Jurkat, Clone E6-1 (cell line): ENCODE results near the gene SKA1. TPM values are rescaled to one million over a fixed set of nuclear protein-coding genes. Genes with fewer than 3 reads are reported as not detected.

Source experiments
- DNase-seq: peaks from one replicate; pipeline ENCODE4 v3.0.0-alpha.2; 2011; ENCODE audit warnings: low read depth, low spot score
- H3K4me3 ChIP-seq: 2 replicates; pipeline ENCODE4 v1.5.1; 2011; ENCODE audit warnings: mild to moderate bottlenecking, low read length, control low read depth, moderate library complexity
- polyA plus RNA-seq: library from polyadenylated mRNA; unstranded; fragments of >200 nt; gene quantifications from one replicate; pipeline ENCODE4 v1.2.1, GENCODE V29; 2012; ENCODE audit warnings: missing spikeins; ENCODE audit not compliant: insufficient read length, insufficient read depth

SKA1 gene
- polyA plus RNA-seq = 20.6 TPM

- H3K4me3 ChIP-seq = peak within 1 kb of the TSS; percentile 93
- peak; percentile 88 for DNase-seq
Observed at GRCh38 chr18:50374753-50375391, at the start of gene SKA1. Gene SKA1, plus strand, starts transcription at chr18:50375046. Its CDS starts 785 bp downstream, at chr18:50375831.

GRCh38 chr18:50327983-50328382 is 46.9 kb upstream of the SKA1 start:
- no peak overlapping the region for H3K4me3 ChIP-seq
- no peak for DNase-seq

- DNase-seq = no peak
- no peak overlapping the region for H3K4me3 ChIP-seq
Observed at GRCh38 chr18:50330176-50330575, 44.7 kb upstream of the SKA1 start.

- H3K4me3 ChIP-seq = no peak overlapping the region
- no peak for DNase-seq
Observed at GRCh38 chr18:50331691-50332090, 43.2 kb upstream of the SKA1 start.

- no peak overlapping the region for H3K4me3 ChIP-seq
- no peak for DNase-seq
Observed at GRCh38 chr18:50334546-50335152, 40.2 kb upstream of the SKA1 start.

- H3K4me3 ChIP-seq = no peak overlapping the region
- DNase-seq = no peak
Observed at GRCh38 chr18:50338122-50338521, 36.7 kb upstream of the SKA1 start.

GRCh38 chr18:50338715-50339114 is 36.1 kb upstream of the SKA1 start:
- H3K4me3 ChIP-seq = no peak overlapping the region
- no peak for DNase-seq

- no peak overlapping the region for H3K4me3 ChIP-seq
- DNase-seq = no peak
Observed at GRCh38 chr18:50340078-50340477, 34.8 kb upstream of the SKA1 start.

GRCh38 chr18:50341443-50341842 is 33.4 kb upstream of the SKA1 start:
- no peak overlapping the region for H3K4me3 ChIP-seq
- DNase-seq = no peak

GRCh38 chr18:50350699-50351098 is 24.1 kb upstream of the SKA1 start:
- DNase-seq = no peak
- H3K4me3 ChIP-seq = no peak overlapping the region

GRCh38 chr18:50356036-50356945 is 18.6 kb upstream of the SKA1 start:
- no peak overlapping the region for H3K4me3 ChIP-seq
- DNase-seq = peak; percentile 39

- no peak for DNase-seq
- no peak overlapping the region for H3K4me3 ChIP-seq
Observed at GRCh38 chr18:50358844-50359243, 16.0 kb upstream of the SKA1 start.

- no peak for DNase-seq
- H3K4me3 ChIP-seq = no peak overlapping the region
Observed at GRCh38 chr18:50359806-50360205, 15.0 kb upstream of the SKA1 start.

- no peak overlapping the region for H3K4me3 ChIP-seq
- DNase-seq = no peak
Observed at GRCh38 chr18:50360611-50361010, 14.2 kb upstream of the SKA1 start.

- H3K4me3 ChIP-seq = no peak overlapping the region
- DNase-seq = no peak
Observed at GRCh38 chr18:50369672-50370071, 5.2 kb upstream of the SKA1 start.

- DNase-seq = no peak
- no peak overlapping the region for H3K4me3 ChIP-seq
Observed at GRCh38 chr18:50372743-50373142, 2.1 kb upstream of the SKA1 start.

- no peak overlapping the region for H3K4me3 ChIP-seq
Observed at GRCh38 chr18:50373561-50374219, 1.2 kb upstream of the SKA1 start.

GRCh38 chr18:50374220-50374752 is 560 bp upstream of the SKA1 start:
- DNase-seq = no peak
- H3K4me3 ChIP-seq = peak overlapping the region; percentile 93

More at GRCh38 chr18:50373561-50374219, 1.2 kb upstream of the SKA1 start:
- DNase-seq = no peak

- no peak for DNase-seq
- no peak overlapping the region for H3K4me3 ChIP-seq
Observed at GRCh38 chr18:50377061-50377798, 2.4 kb downstream of the SKA1 start.
